ENCODE measurements around the gene SGCD.

Gene SGCD

GRCh38 chr5:156755421-156756087, 428.6 kb downstream of the SGCD start:
- Histone ChIP-seq H2AFZ (ENCODE audit: low read depth, low read length) (no peak overlapping the region), H3K27ac (ENCODE audit: low read length, poor library complexity, severe bottlenecking) (no peak overlapping the region), H2BK12ac (ENCODE audit: low read length in 2 of 2) (no peak overlapping the region), H3K9ac (ENCODE audit: low read length) (no peak overlapping the region), H2BK5ac (ENCODE audit: low read depth, low read length, poor library complexity, severe bottlenecking) (no peak overlapping the region), H3K27me3 (ENCODE audit: control insufficient read depth in 1 of 2, insufficient read depth in 1 of 2, low read length in 2 of 2) (no peaks in the 10 kb centered on the region), H3K4me3 (ENCODE audit: insufficient read depth in 1 of 2, low read depth in 1 of 2, low read length in 2 of 2) (no peak overlapping the region), H3K4ac (ENCODE audit: low read depth in 1 of 2, low read length in 2 of 2) (no peak overlapping the region), H3K4me2 (ENCODE audit: low read length, poor library complexity, severe bottlenecking) (no peak overlapping the region), H3K79me1 (replicated peaks; ENCODE audit: low read length, poor library complexity, severe bottlenecking) (no peaks in the 10 kb centered on the region), H3K14ac (ENCODE audit: low read length in 2 of 2) (no peak overlapping the region), H2BK15ac (ENCODE audit: low read depth, poor library complexity, severe bottlenecking) (no peak overlapping the region), H3K23ac (ENCODE audit: low read length in 2 of 2) (no peak overlapping the region), H3K4me1 (ENCODE audit: control insufficient read depth, insufficient read depth, low read depth, low read length) (no peaks in the 10 kb centered on the region), H3K36me3 (ENCODE audit: control insufficient read depth in 1 of 2, insufficient read depth in 2 of 2, low read depth in 1 of 2, low read length in 2 of 2) (no peaks in the 10 kb centered on the region), H2AK5ac (ENCODE audit: low read length, severe bottlenecking) (no peak overlapping the region), H4K8ac (ENCODE audit: low read length) (no peak overlapping the region), H3K18ac (ENCODE audit: low read depth in 1 of 2, low read length in 2 of 2) (no peak overlapping the region), H4K91ac (ENCODE audit: low read length) (no peak overlapping the region), H3K9me3 (ENCODE audit: control insufficient read depth, low read length) (no peaks in the 10 kb centered on the region), H2BK120ac (ENCODE audit: low read depth, low read length) (no peak overlapping the region)
- WGBS, result 86% methylated on average over 3 of the region's 3 CpGs
- no peak for DNase-seq

GRCh38 chr5:156758011-156758791, 431.2 kb downstream of the SGCD start:
- Histone ChIP-seq H3K27ac (ENCODE audit: low read length, poor library complexity, severe bottlenecking) (no peak overlapping the region), H3K23ac (ENCODE audit: low read length in 2 of 2) (no peak overlapping the region), H2BK12ac (ENCODE audit: low read length in 2 of 2) (no peak overlapping the region), H3K4me3 (ENCODE audit: insufficient read depth in 1 of 2, low read depth in 1 of 2, low read length in 2 of 2) (no peak overlapping the region), H2AK5ac (ENCODE audit: low read length, severe bottlenecking) (no peak overlapping the region), H3K27me3 (ENCODE audit: control insufficient read depth in 1 of 2, insufficient read depth in 1 of 2, low read length in 2 of 2) (no peaks in the 10 kb centered on the region), H3K9ac (ENCODE audit: low read length) (no peak overlapping the region), H2BK5ac (ENCODE audit: low read depth, low read length, poor library complexity, severe bottlenecking) (no peak overlapping the region), H2BK15ac (ENCODE audit: low read depth, poor library complexity, severe bottlenecking) (no peak overlapping the region), H2BK120ac (ENCODE audit: low read depth, low read length) (no peak overlapping the region), H4K91ac (ENCODE audit: low read length) (no peak overlapping the region), H3K18ac (ENCODE audit: low read depth in 1 of 2, low read length in 2 of 2) (no peak overlapping the region), H3K79me1 (replicated peaks; ENCODE audit: low read length, poor library complexity, severe bottlenecking) (no peaks in the 10 kb centered on the region), H3K4me2 (ENCODE audit: low read length, poor library complexity, severe bottlenecking) (no peak overlapping the region), H4K8ac (ENCODE audit: low read length) (no peak overlapping the region), H3K4ac (ENCODE audit: low read depth in 1 of 2, low read length in 2 of 2) (no peak overlapping the region), H2AFZ (ENCODE audit: low read depth, low read length) (no peak overlapping the region), H3K14ac (ENCODE audit: low read length in 2 of 2) (no peak overlapping the region), H3K4me1 (ENCODE audit: control insufficient read depth, insufficient read depth, low read depth, low read length) (no peaks in the 10 kb centered on the region), H3K9me3 (ENCODE audit: control insufficient read depth, low read length) (no peaks in the 10 kb centered on the region), H3K36me3 (ENCODE audit: control insufficient read depth in 1 of 2, insufficient read depth in 2 of 2, low read depth in 1 of 2, low read length in 2 of 2) (no peaks in the 10 kb centered on the region)
- no peak for DNase-seq
- WGBS, result no CpG with 5 or more reads among the region's 2 CpGs

- no peak overlapping the region for H3K4me3 ChIP-seq (ENCODE audit: insufficient read depth in 1 of 2, low read depth in 1 of 2, low read length in 2 of 2)
- H2AK5ac ChIP-seq (ENCODE audit: low read length, severe bottlenecking), result no peak overlapping the region
- H3K23ac ChIP-seq (ENCODE audit: low read length in 2 of 2), result no peak overlapping the region
- no peak overlapping the region for H4K8ac ChIP-seq (ENCODE audit: low read length)
- H3K36me3 ChIP-seq (ENCODE audit: control insufficient read depth in 1 of 2, insufficient read depth in 2 of 2, low read depth in 1 of 2, low read length in 2 of 2), result no peaks in the 10 kb centered on the region
- H3K4ac ChIP-seq (ENCODE audit: low read depth in 1 of 2, low read length in 2 of 2), result no peak overlapping the region
- no peak for DNase-seq
- no peak overlapping the region for H2AFZ ChIP-seq (ENCODE audit: low read depth, low read length)
- no peak overlapping the region for H3K27ac ChIP-seq (ENCODE audit: low read length, poor library complexity, severe bottlenecking)
- no peak overlapping the region for H2BK120ac ChIP-seq (ENCODE audit: low read depth, low read length)
- H3K9me3 ChIP-seq (ENCODE audit: control insufficient read depth, low read length), result no peaks in the 10 kb centered on the region
- H2BK12ac ChIP-seq (ENCODE audit: low read length in 2 of 2), result no peak overlapping the region
- no peak overlapping the region for H2BK15ac ChIP-seq (ENCODE audit: low read depth, poor library complexity, severe bottlenecking)
- H3K18ac ChIP-seq (ENCODE audit: low read depth in 1 of 2, low read length in 2 of 2), result no peak overlapping the region
- WGBS, result 88% methylated on average over 7 of the region's 11 CpGs
- no peaks in the 10 kb centered on the region for H3K4me1 ChIP-seq (ENCODE audit: control insufficient read depth, insufficient read depth, low read depth, low read length)
- no peaks in the 10 kb centered on the region for H3K79me1 ChIP-seq (replicated peaks; ENCODE audit: low read length, poor library complexity, severe bottlenecking)
- no peak overlapping the region for H3K14ac ChIP-seq (ENCODE audit: low read length in 2 of 2)
- no peak overlapping the region for H3K9ac ChIP-seq (ENCODE audit: low read length)
- no peak overlapping the region for H4K91ac ChIP-seq (ENCODE audit: low read length)
- H3K4me2 ChIP-seq (ENCODE audit: low read length, poor library complexity, severe bottlenecking), result no peak overlapping the region
- no peak overlapping the region for H2BK5ac ChIP-seq (ENCODE audit: low read depth, low read length, poor library complexity, severe bottlenecking)
- H3K27me3 ChIP-seq (ENCODE audit: control insufficient read depth in 1 of 2, insufficient read depth in 1 of 2, low read length in 2 of 2), result no peaks in the 10 kb centered on the region
Measured at GRCh38 chr5:156759156-156759555, 432.2 kb downstream of the SGCD start.

DNA sequence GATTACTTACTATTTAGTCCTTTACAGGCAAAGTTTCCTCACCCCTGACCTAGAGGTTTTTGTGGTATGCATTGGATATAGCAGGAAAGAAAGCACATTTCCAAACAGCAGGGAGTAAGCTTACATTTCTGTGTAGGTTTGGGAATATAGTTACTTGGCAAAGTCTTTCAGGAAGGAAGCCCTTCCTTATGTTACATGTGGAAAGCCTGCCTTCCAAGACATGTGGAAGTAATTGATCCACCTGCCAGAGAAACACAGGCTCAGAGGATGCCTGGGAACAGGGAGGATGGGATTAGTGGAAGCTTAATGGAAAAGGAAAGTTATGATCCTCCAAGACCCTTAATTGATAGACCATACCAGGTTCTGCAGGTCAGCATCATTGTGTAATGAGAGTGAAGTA, 435.8 kb downstream of the SGCD start:
- no peak overlapping the region for H2BK12ac ChIP-seq (ENCODE audit: low read length in 2 of 2)
- H2BK15ac ChIP-seq (ENCODE audit: low read depth, poor library complexity, severe bottlenecking), result no peak overlapping the region
- H3K9me3 ChIP-seq (ENCODE audit: control insufficient read depth, low read length), result no peaks in the 10 kb centered on the region
- no peak overlapping the region for H2BK5ac ChIP-seq (ENCODE audit: low read depth, low read length, poor library complexity, severe bottlenecking)
- no peaks in the 10 kb centered on the region for H3K4me1 ChIP-seq (ENCODE audit: control insufficient read depth, insufficient read depth, low read depth, low read length)
- H3K27me3 ChIP-seq (ENCODE audit: control insufficient read depth in 1 of 2, insufficient read depth in 1 of 2, low read length in 2 of 2), result no peaks in the 10 kb centered on the region
- H3K18ac ChIP-seq (ENCODE audit: low read depth in 1 of 2, low read length in 2 of 2), result no peak overlapping the region
- no peaks in the 10 kb centered on the region for H3K79me1 ChIP-seq (replicated peaks; ENCODE audit: low read length, poor library complexity, severe bottlenecking)
- DNase-seq, result no peak
- no peak overlapping the region for H3K9ac ChIP-seq (ENCODE audit: low read length)
- no peak overlapping the region for H3K14ac ChIP-seq (ENCODE audit: low read length in 2 of 2)
- no peaks in the 10 kb centered on the region for H3K36me3 ChIP-seq (ENCODE audit: control insufficient read depth in 1 of 2, insufficient read depth in 2 of 2, low read depth in 1 of 2, low read length in 2 of 2)
- no peak overlapping the region for H4K91ac ChIP-seq (ENCODE audit: low read length)
- H2AFZ ChIP-seq (ENCODE audit: low read depth, low read length), result no peak overlapping the region
- H2BK120ac ChIP-seq (ENCODE audit: low read depth, low read length), result no peak overlapping the region
- H3K4ac ChIP-seq (ENCODE audit: low read depth in 1 of 2, low read length in 2 of 2), result no peak overlapping the region
- no peak overlapping the region for H3K27ac ChIP-seq (ENCODE audit: low read length, poor library complexity, severe bottlenecking)
- H3K4me3 ChIP-seq (ENCODE audit: insufficient read depth in 1 of 2, low read depth in 1 of 2, low read length in 2 of 2), result no peak overlapping the region
- H3K4me2 ChIP-seq (ENCODE audit: low read length, poor library complexity, severe bottlenecking), result no peak overlapping the region
- H3K23ac ChIP-seq (ENCODE audit: low read length in 2 of 2), result no peak overlapping the region
- no peak overlapping the region for H2AK5ac ChIP-seq (ENCODE audit: low read length, severe bottlenecking)
- H4K8ac ChIP-seq (ENCODE audit: low read length), result no peak overlapping the region

Measured in mesenchymal stem cell (in vitro differentiated cells and primary cell).